Thoracic aorta endothelial cell (primary cell): ENCODE measurements around the gene TPSB2. TPM values are rescaled to one million over a fixed set of nuclear protein-coding genes. Genes with fewer than 3 reads are reported as not detected.

Experiments used
- total RNA-seq: library from RNA; depleted of rRNA; stranded (reverse); fragments of >200 nt; gene quantifications from 2 replicates; pipeline ENCODE4 v1.2.3, GENCODE V29; 2012

TPSB2 gene
- not detected in 2 replicates for total RNA-seq

DNA sequence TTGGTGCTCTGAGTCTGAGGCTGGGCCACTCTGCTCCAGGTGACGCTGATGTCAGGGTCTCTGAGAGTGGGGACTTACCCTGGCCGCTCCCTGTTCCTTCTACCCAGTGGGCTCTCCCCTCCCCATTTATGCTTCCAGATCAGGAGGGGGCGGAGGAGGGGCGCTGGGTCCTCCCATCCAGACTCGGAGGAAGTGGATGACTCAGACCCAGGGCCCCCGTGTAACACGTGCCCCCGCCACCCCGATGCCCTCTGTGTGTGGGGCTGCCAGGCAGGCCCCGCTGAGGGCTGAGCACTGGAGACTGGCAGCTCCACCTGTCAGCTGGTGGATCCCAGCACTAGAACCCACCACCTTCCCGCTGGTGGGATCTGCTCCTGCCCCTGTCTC lies at the start of gene TPSB2:
Gene TPSB2, minus strand, starts transcription at position 101 of the 387 bp plus-strand sequence. CDS start 233 bp downstream, outside the sequence.

DNA sequence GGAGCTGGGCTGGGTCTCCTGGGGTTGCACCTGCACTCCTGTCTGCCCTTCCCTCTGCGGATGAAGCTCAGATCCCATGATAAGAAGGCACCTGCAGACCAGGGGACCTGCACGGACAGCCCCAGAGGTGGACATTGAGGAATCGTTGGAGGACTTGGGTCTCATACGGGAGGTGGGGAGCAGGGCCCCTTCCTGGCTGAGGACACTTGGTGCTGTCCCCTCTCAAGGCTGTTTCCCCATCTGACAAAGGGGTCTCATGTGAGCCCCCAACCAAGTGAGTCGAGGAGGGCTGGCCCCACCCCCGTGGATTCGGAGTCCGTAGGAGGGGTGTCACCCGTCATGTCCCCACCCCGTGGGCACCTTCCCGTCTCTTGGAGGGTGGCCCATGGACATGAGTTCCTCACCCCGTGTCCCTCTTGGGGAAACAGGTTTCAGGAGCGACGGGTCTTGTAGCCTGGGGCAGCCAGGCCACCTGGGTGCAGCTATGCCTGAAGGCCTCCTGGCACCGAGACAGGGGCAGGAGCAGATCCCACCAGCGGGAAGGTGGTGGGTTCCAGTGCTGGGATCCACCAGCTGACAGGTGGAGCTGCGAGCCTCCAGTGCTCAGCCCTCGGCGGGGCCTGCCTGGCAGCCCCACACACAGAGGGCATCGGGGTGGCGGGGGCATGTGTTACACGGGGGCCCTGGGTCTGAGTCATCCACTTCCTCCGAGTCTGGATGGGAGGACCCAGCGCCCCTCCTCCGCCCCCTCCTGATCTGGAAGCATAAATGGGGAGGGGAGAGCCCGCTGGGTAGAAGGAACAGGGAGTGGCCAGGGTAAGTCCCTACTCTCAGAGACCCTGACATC lies 25.5 kb upstream of the TPSB2 start, which contains the start of gene TPSD1:
Gene TPSD1, plus strand, starts transcription at position 794 of the 847 bp plus-strand sequence. CDS start 212 bp downstream, outside the sequence.

DNA sequence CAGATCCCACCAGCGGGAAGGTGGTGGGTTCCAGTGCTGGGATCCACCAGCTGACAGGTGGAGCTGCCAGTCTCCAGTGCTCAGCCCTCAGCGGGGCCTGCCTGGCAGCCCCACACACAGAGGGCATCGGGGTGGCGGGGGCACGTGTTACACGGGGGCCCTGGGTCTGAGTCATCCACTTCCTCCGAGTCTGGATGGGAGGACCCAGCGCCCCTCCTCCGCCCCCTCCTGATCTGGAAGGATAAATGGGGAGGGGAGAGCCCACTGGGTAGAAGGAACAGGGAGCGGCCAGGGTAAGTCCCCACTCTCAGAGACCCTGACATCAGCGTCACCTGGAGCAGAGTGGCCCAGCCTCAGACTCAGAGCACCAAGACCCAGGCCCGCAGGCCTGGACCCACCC lies 10.5 kb upstream of the TPSB2 start, which contains the start of gene TPSAB1:
Gene TPSAB1, plus strand, starts transcription at position 270 of the 400 bp plus-strand sequence. CDS start 234 bp downstream, outside the sequence.

DNA sequence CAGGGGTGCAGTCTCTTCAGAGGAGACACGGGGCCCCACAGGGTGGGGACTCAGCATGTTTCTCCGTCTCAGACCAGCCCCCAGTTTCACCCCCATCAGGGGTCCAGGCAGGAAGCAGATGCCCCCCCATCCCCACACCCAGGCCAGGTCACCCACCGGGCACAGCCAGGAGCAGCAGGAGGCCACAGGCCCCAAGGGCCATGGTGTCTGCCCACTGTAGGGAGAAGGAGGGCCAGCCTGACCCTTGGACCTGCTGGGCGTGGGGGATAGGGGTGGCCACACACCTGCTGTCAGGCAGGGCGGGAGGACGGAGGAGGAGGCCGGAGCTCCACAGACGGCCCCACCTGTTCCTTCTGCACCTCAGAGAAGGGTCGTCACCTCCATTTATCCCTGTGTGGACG lies 4.9 kb downstream of the TPSB2 start, which contains the start of gene TPSG1:
Gene TPSG1, minus strand, starts transcription at position 218 of the 401 bp plus-strand sequence. Its CDS starts 16 bp downstream, at position 202.

Other genes starting within 250 kb of the TPSB2 start
- 0.29 and 0.40 TPM in 2 replicates for gene SOX8, start 248.4 kb downstream of the TPSB2 start, total RNA-seq
- gene SSTR5, start 157.4 kb downstream of the TPSB2 start, total RNA-seq, result not detected in 2 replicates
- not detected in 2 replicates for gene C1QTNF8, start 133.9 kb downstream of the TPSB2 start, total RNA-seq
- gene CACNA1H, start 77.1 kb downstream of the TPSB2 start, total RNA-seq, result under 0.01 TPM in 1 of 2 replicates, not detected in the other
- not detected in 2 replicates for gene TPSG1, start 4.9 kb downstream of the TPSB2 start, total RNA-seq
- not detected in 2 replicates for gene TPSAB1, start 10.5 kb upstream of the TPSB2 start, total RNA-seq
- not detected in 2 replicates for gene TPSD1, start 25.9 kb upstream of the TPSB2 start, total RNA-seq
- 82.0 and 102 TPM in 2 replicates for gene UBE2I, start 79.5 kb upstream of the TPSB2 start, total RNA-seq
- gene BAIAP3, start 103.5 kb upstream of the TPSB2 start, total RNA-seq, result 0.29 and 0.53 TPM in 2 replicates
- 49.1 and 49.2 TPM in 2 replicates for gene TSR3, start 121.7 kb upstream of the TPSB2 start, total RNA-seq
- 18.5 and 23.9 TPM in 2 replicates for gene GNPTG, start 121.7 kb upstream of the TPSB2 start, total RNA-seq
- 12.1 and 17.7 TPM in 2 replicates for gene UNKL, start 184.5 kb upstream of the TPSB2 start, total RNA-seq
- gene UQCC4, start 190.6 kb upstream of the TPSB2 start, total RNA-seq, result 10.8 and 13.1 TPM in 2 replicates
- gene PERCC1, start 200.9 kb upstream of the TPSB2 start, total RNA-seq, result not detected in 2 replicates
- gene CCDC154, start 214.4 kb upstream of the TPSB2 start, total RNA-seq, result 0.07 TPM in 1 of 2 replicates, not detected in the other
- gene CLCN7, start 244.8 kb upstream of the TPSB2 start, total RNA-seq, result 48.3 and 62.9 TPM in 2 replicates